ENCODE results near the gene PLAC1. TPM values are rescaled to one million over a fixed set of nuclear protein-coding genes. Genes with fewer than 3 reads are reported as not detected.
A peak's percentile ranks its signal among the peaks of the same experiment; 100 is the strongest.

PLAC1 gene
- total RNA-seq, 6 experiments from 2014 or later: 0.51 TPM; not detected in 5

- H3K27ac Mint-ChIP-seq: no peak overlapping the region
- H3K9me3 Mint-ChIP-seq: no peaks in the 10 kb centered on the region
Observed at GRCh38 chrX:134572816-134573682, 85.2 kb downstream of the PLAC1 start.

GRCh38 chrX:134571796-134572195, 86.5 kb downstream of the PLAC1 start:
- no peak for TF ChIP-seq CTCF (IDR thresholded peaks at IDR 0.05)
- H3K4me1 Mint-ChIP-seq (ENCODE audit: low read depth): peaks cover 49% of the 10 kb centered on the region
- no peak for DNase-seq
- H3K27ac Mint-ChIP-seq: peak overlapping the region; percentile 11; the same call in 1 of the 2 replicates
- H3K4me3 Mint-ChIP-seq: peak overlapping the region; percentile 15; the same call in 1 of the 2 replicates
- no peaks in the 10 kb centered on the region for H3K27me3 Mint-ChIP-seq (ENCODE audit: insufficient read depth)
- H3K9me3 Mint-ChIP-seq: no peaks in the 10 kb centered on the region
- H3K36me3 Mint-ChIP-seq (ENCODE audit: low read depth): no peaks in the 10 kb centered on the region

More at GRCh38 chrX:134572816-134573682, 85.2 kb downstream of the PLAC1 start:
- H3K36me3 Mint-ChIP-seq (ENCODE audit: low read depth): no peaks in the 10 kb centered on the region
- H3K4me1 Mint-ChIP-seq (ENCODE audit: low read depth): peaks cover 61% of the 10 kb centered on the region
- DNase-seq: peak; percentile 8
- H3K4me3 Mint-ChIP-seq: no peak overlapping the region
- H3K27me3 Mint-ChIP-seq (ENCODE audit: insufficient read depth): peaks cover 1% of the 10 kb centered on the region; the same call in 1 of the 2 replicates
- TF ChIP-seq CTCF (IDR thresholded peaks at IDR 0.05): no peak

GRCh38 chrX:134570899-134571298, 87.4 kb downstream of the PLAC1 start:
- no peaks in the 10 kb centered on the region for H3K36me3 Mint-ChIP-seq (ENCODE audit: low read depth)
- no peak overlapping the region for H3K27ac Mint-ChIP-seq
- no peak for TF ChIP-seq CTCF (IDR thresholded peaks at IDR 0.05)
- H3K4me3 Mint-ChIP-seq: no peak overlapping the region
- no peaks in the 10 kb centered on the region for H3K9me3 Mint-ChIP-seq
- no peak for DNase-seq
- H3K27me3 Mint-ChIP-seq (ENCODE audit: insufficient read depth): no peaks in the 10 kb centered on the region
- H3K4me1 Mint-ChIP-seq (ENCODE audit: low read depth): peaks cover 49% of the 10 kb centered on the region

GRCh38 chrX:134570509-134570846, 87.8 kb downstream of the PLAC1 start:
- no peak for TF ChIP-seq CTCF (IDR thresholded peaks at IDR 0.05)
- Mint-ChIP-seq H3K4me1 (ENCODE audit: low read depth) (peaks cover 49% of the 10 kb centered on the region), H3K4me3 (no peak overlapping the region), H3K27me3 (ENCODE audit: insufficient read depth) (no peaks in the 10 kb centered on the region), H3K9me3 (no peaks in the 10 kb centered on the region), H3K27ac (no peak overlapping the region), H3K36me3 (ENCODE audit: low read depth) (no peaks in the 10 kb centered on the region)
- DNase-seq: no peak

GRCh38 chrX:134569306-134569705, 89.0 kb downstream of the PLAC1 start:
- no peaks in the 10 kb centered on the region; the same call in 1 of the 2 replicates for H3K27me3 Mint-ChIP-seq (ENCODE audit: insufficient read depth)
- no peak for TF ChIP-seq CTCF (IDR thresholded peaks at IDR 0.05)
- H3K27ac Mint-ChIP-seq: peak overlapping the region; percentile 10; the same call in 1 of the 2 replicates
- no peaks in the 10 kb centered on the region for H3K36me3 Mint-ChIP-seq (ENCODE audit: low read depth)
- H3K4me3 Mint-ChIP-seq: no peak overlapping the region
- no peak for DNase-seq
- peaks cover 49% of the 10 kb centered on the region for H3K4me1 Mint-ChIP-seq (ENCODE audit: low read depth)
- H3K9me3 Mint-ChIP-seq: no peaks in the 10 kb centered on the region
